Naive thymus-derived CD8-positive, alpha-beta T cell (primary cell): ENCODE results near the gene VKORC1L1. TPM values are rescaled to one million over a fixed set of nuclear protein-coding genes. Genes with fewer than 3 reads are reported as not detected.
"Not testable (repeated sequence)": the region's sequence is repeated elsewhere in the genome, so short reads cannot be mapped to it uniquely, and the experiment has no call there.

ENCODE experiments used
- ATAC-seq, 2 donors: fragments of 150-1000 bp; cut with Tn5 transposase in 1 of 2; sonication (Bioruptor Pico), chemical (Tn5 transposase) in 1 of 2; 1 replicate in 1 of 2; 2 replicates in 1 of 2; pipeline ENCODE4 v1.10.0; 2021; ENCODE audit warnings: mild to moderate bottlenecking in 2 of 2, moderate library complexity in 2 of 2
- POLR2A ChIA-PET: fragments of 350-600 bp; sonication (Branson Sonifier 250); formaldehyde crosslinking; loops from one replicate; lab custom pipeline; 2021; ENCODE audit warnings: antibody characterized with exemption; lab: Charles Lee
- DNase-seq, 10 donors: peaks; one replicate each; pipeline versions ENCODE4 v3.0.0 to v3.0.0-alpha.2; 2020 to 2022
- H3K27ac Mint-ChIP-seq, 10 donors: one replicate each; pipeline ENCODE4 v1.8.0; 2020 to 2022; ENCODE audit warnings: mild to moderate bottlenecking in 10 of 10, mixed read lengths in 10 of 10, moderate library complexity in 4 of 10, inconsistent platforms in 1 of 10
- H3K27me3 Mint-ChIP-seq, 5 donors: one replicate each; pipeline ENCODE4 v1.8.0; 2021 to 2022; ENCODE audit warnings: mixed read lengths in 5 of 5
- H3K36me3 Mint-ChIP-seq, 3 donors: one replicate each; pipeline ENCODE4 v1.8.0; 2020 to 2022; ENCODE audit warnings: mixed read lengths in 3 of 3, mild to moderate bottlenecking in 2 of 3, inconsistent platforms in 1 of 3
- H3K4me1 Mint-ChIP-seq, 4 donors: one replicate each; pipeline ENCODE4 v1.8.0; 2021 to 2022; ENCODE audit warnings: mixed read lengths in 4 of 4
- H3K4me3 Mint-ChIP-seq, 10 donors: one replicate each; pipeline ENCODE4 v1.8.0; 2020 to 2022; ENCODE audit warnings: mild to moderate bottlenecking in 10 of 10, mixed read lengths in 10 of 10, moderate library complexity in 6 of 10, inconsistent platforms in 1 of 10
- H3K9me3 Mint-ChIP-seq, 9 donors: one replicate each; pipeline ENCODE4 v1.8.0; 2020 to 2022; ENCODE audit warnings: mixed read lengths in 9 of 9, mild to moderate bottlenecking in 3 of 9, inconsistent platforms in 1 of 9, moderate library complexity in 1 of 9
- polyA plus RNA-seq, 3 donors: library from polyadenylated mRNA; unstranded; fragments of 300-500 nt; fragmentation: Illumina TruSeq; gene quantifications; one replicate each; pipeline ENCODE4 v1.2.3, GENCODE V29; 2021
- total RNA-seq, 8 experiments: library from RNA in 2 of 8; stranded (reverse) in 2 of 8; gene quantifications; one replicate each; pipeline ENCODE4 v1.2.3 and lab custom pipeline; 2021 to 2026

VKORC1L1 gene
- total and polyA plus RNA-seq, 5 experiments from 2014 or later = 2.0 to 9.8 (median 3.1) TPM

GRCh38 chr7:65994984-65995383 is 122.1 kb downstream of the VKORC1L1 start:
- H3K27me3 Mint-ChIP-seq, H3K4me3 Mint-ChIP-seq, H3K4me1 Mint-ChIP-seq, ATAC-seq, H3K36me3 Mint-ChIP-seq, DNase-seq, H3K9me3 Mint-ChIP-seq, H3K27ac Mint-ChIP-seq, POLR2A ChIA-PET: not testable (repeated sequence)

- H3K27me3 Mint-ChIP-seq, H3K27ac Mint-ChIP-seq, H3K4me3 Mint-ChIP-seq, ATAC-seq, DNase-seq, H3K4me1 Mint-ChIP-seq, H3K9me3 Mint-ChIP-seq, H3K36me3 Mint-ChIP-seq: not testable (repeated sequence)
- POLR2A ChIA-PET = interaction anchor here (0.6 kb wide), 1 partner anchor 190 kb away, joined by 4 read pairs; no protein-coding TSS in a partner anchor
Measured at GRCh38 chr7:66000823-66001417, 128.0 kb downstream of the VKORC1L1 start.

- ATAC-seq, POLR2A ChIA-PET: not testable (repeated sequence)
- peak overlapping the region in 1 of 10 donors; percentile 24 for H3K27ac Mint-ChIP-seq
Measured at GRCh38 chr7:66005115-66005671, 132.3 kb downstream of the VKORC1L1 start.

GRCh38 chr7:66007232-66007631 is 134.4 kb downstream of the VKORC1L1 start:
- ATAC-seq = no peak
- H3K4me1 Mint-ChIP-seq = no peaks in the 10 kb centered on the region
- H3K27ac Mint-ChIP-seq = no peak overlapping the region
- no peaks in the 10 kb centered on the region for H3K9me3 Mint-ChIP-seq
- POLR2A ChIA-PET = no interaction called here
- no peak overlapping the region for H3K4me3 Mint-ChIP-seq
- H3K36me3 Mint-ChIP-seq = no peaks in the 10 kb centered on the region
- H3K27me3 Mint-ChIP-seq = peaks cover 0 to 6% (median 1%) of the 10 kb centered on the region in 5 donors
- no peak for DNase-seq

More at GRCh38 chr7:66005115-66005671, 132.3 kb downstream of the VKORC1L1 start:
- not testable (repeated sequence) for H3K4me3 Mint-ChIP-seq, H3K36me3 Mint-ChIP-seq, H3K4me1 Mint-ChIP-seq, H3K27me3 Mint-ChIP-seq, DNase-seq, H3K9me3 Mint-ChIP-seq

Other genes starting within 250 kb of the VKORC1L1 start
- 10 to 100 TPM; 41.3 to 48.6 TPM for gene GUSB, start 109.1 kb downstream of the VKORC1L1 start, total RNA-seq
- 10 to 100 TPM; 36.6 to 53.9 (median 49.6) TPM for gene GUSB, start 109.1 kb downstream of the VKORC1L1 start, polyA plus RNA-seq
- 10 to 100 TPM; 15.2 to 18.6 TPM for gene ASL, start 202.7 kb downstream of the VKORC1L1 start, total RNA-seq
- 10 to 100 TPM in 1 of 3 donors, 1 to 10 TPM in 2; 5.2 to 13.0 (median 7.6) TPM for gene ASL, start 202.7 kb downstream of the VKORC1L1 start, polyA plus RNA-seq
- gene CRCP, start 241.8 kb downstream of the VKORC1L1 start, total RNA-seq = 10 to 100 TPM; 30.7 to 32.9 TPM
- 10 to 100 TPM; 29.5 to 37.9 (median 36.1) TPM for gene CRCP, start 241.8 kb downstream of the VKORC1L1 start, polyA plus RNA-seq